Activated gamma-delta T cell treated with anti-CD3 and anti-CD28 coated beads, Interleukin-2, amount 50 U/mL, for 16 hours (primary cell): ENCODE data around the gene TYROBP.
"Not testable (repeated sequence)": the region's sequence is repeated elsewhere in the genome, so short reads cannot be mapped to it uniquely, and the experiment has no call there.

Experiments
- DNase-seq: peaks from one replicate; pipeline ENCODE4 v3.0.0-alpha.2; 2020; ENCODE audit warnings: low read depth

Gene TYROBP

GRCh38 chr19:35899547-35900214, 8.4 kb downstream of the TYROBP start:
- peak; percentile 74 for DNase-seq

- DNase-seq: no peak
These were observed 9.6 kb downstream of the TYROBP start for GRCh38 chr19:35898499-35898809.

GRCh38 chr19:35897706-35898451, 10.2 kb downstream of the TYROBP start:
- no peak for DNase-seq

- no peak for DNase-seq
These were observed 11.5 kb downstream of the TYROBP start for GRCh38 chr19:35896643-35897040.

- DNase-seq: no peak
These were observed 12.0 kb downstream of the TYROBP start for GRCh38 chr19:35895911-35896642.

- DNase-seq: no peak
These were observed 13.8 kb downstream of the TYROBP start for GRCh38 chr19:35894342-35894741.

- DNase-seq: not testable (repeated sequence)
These were observed 16.3 kb downstream of the TYROBP start for GRCh38 chr19:35891819-35892218.

GRCh38 chr19:35890113-35890650, 17.9 kb downstream of the TYROBP start:
- no peak for DNase-seq

- no peak for DNase-seq
These were observed 18.6 kb downstream of the TYROBP start for GRCh38 chr19:35889370-35890112.

- no peak for DNase-seq
These were observed 19.7 kb downstream of the TYROBP start for GRCh38 chr19:35888398-35888797.

- DNase-seq: no peak
These were observed 20.9 kb downstream of the TYROBP start for GRCh38 chr19:35887197-35887596.

GRCh38 chr19:35885904-35886303, 22.2 kb downstream of the TYROBP start:
- DNase-seq: no peak

GRCh38 chr19:35885225-35885738, 22.8 kb downstream of the TYROBP start:
- DNase-seq: no peak

- no peak for DNase-seq
These were observed 24.2 kb downstream of the TYROBP start for GRCh38 chr19:35883882-35884281.

- no peak for DNase-seq
These were observed 25.8 kb downstream of the TYROBP start for GRCh38 chr19:35882114-35882832.

- peak; percentile 46 for DNase-seq
These were observed 28.3 kb downstream of the TYROBP start for GRCh38 chr19:35879770-35880317.

- no peak for DNase-seq
These were observed 29.0 kb downstream of the TYROBP start for GRCh38 chr19:35879068-35879467.

- DNase-seq: no peak
These were observed 33.6 kb downstream of the TYROBP start for GRCh38 chr19:35874392-35874930.

GRCh38 chr19:35872180-35872579, 35.9 kb downstream of the TYROBP start:
- DNase-seq: no peak

GRCh38 chr19:35871611-35872010, 36.5 kb downstream of the TYROBP start:
- no peak for DNase-seq

GRCh38 chr19:35870798-35871197, 37.3 kb downstream of the TYROBP start:
- DNase-seq: no peak
